ENCODE results near the gene TEX9.

- no peak for TF ChIP-seq POLR2A (IDR thresholded peaks at IDR 0.05)
- TF ChIP-seq, protein P1, sequence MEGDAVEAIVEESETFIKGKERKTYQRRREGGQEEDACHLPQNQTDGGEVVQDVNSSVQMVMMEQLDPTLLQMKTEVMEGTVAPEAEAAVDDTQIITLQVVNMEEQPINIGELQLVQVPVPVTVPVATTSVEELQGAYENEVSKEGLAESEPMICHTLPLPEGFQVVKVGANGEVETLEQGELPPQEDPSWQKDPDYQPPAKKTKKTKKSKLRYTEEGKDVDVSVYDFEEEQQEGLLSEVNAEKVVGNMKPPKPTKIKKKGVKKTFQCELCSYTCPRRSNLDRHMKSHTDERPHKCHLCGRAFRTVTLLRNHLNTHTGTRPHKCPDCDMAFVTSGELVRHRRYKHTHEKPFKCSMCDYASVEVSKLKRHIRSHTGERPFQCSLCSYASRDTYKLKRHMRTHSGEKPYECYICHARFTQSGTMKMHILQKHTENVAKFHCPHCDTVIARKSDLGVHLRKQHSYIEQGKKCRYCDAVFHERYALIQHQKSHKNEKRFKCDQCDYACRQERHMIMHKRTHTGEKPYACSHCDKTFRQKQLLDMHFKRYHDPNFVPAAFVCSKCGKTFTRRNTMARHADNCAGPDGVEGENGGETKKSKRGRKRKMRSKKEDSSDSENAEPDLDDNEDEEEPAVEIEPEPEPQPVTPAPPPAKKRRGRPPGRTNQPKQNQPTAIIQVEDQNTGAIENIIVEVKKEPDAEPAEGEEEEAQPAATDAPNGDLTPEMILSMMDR (IDR thresholded peaks at IDR 0.05) = no peak
These were observed 75.1 kb downstream of the TEX9 start for GRCh38 chr15:56440214-56440770.
